ENCODE results near the gene THEM4.

DNA sequence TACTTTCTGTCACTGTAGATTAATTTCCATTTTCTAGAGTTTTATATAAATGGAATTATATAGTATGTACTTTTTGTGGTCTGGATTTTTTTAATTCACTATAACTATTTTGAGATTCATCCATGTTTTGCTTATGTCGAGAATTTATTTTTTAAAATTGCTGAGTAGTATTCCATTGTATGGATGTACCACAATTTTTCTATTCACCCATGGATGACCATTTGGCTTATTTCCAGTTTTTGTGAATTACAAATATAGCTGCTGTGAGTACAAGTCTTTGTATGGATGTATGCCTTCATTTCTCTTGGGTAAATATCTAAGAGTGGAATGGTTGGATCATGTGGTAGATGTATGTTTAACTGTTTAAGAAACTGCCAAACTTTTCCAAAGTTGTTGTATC lies 3.7 kb upstream of the THEM4 start:
- TF ChIP-seq, protein P1, sequence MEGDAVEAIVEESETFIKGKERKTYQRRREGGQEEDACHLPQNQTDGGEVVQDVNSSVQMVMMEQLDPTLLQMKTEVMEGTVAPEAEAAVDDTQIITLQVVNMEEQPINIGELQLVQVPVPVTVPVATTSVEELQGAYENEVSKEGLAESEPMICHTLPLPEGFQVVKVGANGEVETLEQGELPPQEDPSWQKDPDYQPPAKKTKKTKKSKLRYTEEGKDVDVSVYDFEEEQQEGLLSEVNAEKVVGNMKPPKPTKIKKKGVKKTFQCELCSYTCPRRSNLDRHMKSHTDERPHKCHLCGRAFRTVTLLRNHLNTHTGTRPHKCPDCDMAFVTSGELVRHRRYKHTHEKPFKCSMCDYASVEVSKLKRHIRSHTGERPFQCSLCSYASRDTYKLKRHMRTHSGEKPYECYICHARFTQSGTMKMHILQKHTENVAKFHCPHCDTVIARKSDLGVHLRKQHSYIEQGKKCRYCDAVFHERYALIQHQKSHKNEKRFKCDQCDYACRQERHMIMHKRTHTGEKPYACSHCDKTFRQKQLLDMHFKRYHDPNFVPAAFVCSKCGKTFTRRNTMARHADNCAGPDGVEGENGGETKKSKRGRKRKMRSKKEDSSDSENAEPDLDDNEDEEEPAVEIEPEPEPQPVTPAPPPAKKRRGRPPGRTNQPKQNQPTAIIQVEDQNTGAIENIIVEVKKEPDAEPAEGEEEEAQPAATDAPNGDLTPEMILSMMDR (IDR thresholded peaks at IDR 0.05), result no peak
- no peak for TF ChIP-seq POLR2A (IDR thresholded peaks at IDR 0.05)
- no peak for TF ChIP-seq EP300 (IDR thresholded peaks at IDR 0.05)
- TF ChIP-seq POLR2AphosphoS5 (IDR thresholded peaks at IDR 0.05), result no peak
